ENCODE data around the gene DMWD.

The DMWD gene

DNA sequence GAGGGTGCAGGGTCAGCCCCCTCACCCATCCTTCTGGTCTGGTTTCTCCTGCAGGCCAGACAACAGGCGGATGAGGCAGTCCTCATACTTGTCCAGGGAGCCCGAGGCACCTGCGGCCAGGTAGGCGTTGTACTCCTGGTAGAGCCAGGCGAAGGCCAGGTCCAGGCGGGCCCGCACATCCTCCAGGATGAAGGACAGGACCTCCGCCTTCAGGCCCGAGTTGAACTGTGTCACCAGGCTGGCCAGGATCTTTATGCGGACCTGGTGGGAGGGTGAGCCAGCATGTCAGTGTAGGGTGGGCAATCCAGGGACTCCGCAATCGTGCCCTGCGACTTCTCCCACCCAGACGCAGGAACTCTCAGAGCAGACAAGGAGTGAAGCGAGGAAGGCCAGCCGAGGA lies 36.3 kb upstream of the DMWD start:
- no peaks in the 10 kb centered on the region for H3K9me3 ChIP-seq (ENCODE audit: control insufficient read depth, insufficient read depth, low read length)
- H3K27ac ChIP-seq (ENCODE audit: low read depth, low read length): no peak overlapping the region
- H3K4me1 ChIP-seq (ENCODE audit: control insufficient read depth, low read length): no peaks in the 10 kb centered on the region
- no peaks in the 10 kb centered on the region for H3F3A ChIP-seq (ENCODE audit: control insufficient read depth, insufficient read depth)
- no peaks in the 10 kb centered on the region for H4K20me1 ChIP-seq (ENCODE audit: control insufficient read depth, insufficient read depth, low read depth, low read length)
- H3K9me2 ChIP-seq (replicated peaks; ENCODE audit: control insufficient read depth, low read length): no peaks in the 10 kb centered on the region
- H3K36me3 ChIP-seq (ENCODE audit: control insufficient read depth, low read length): peaks cover 82% of the 10 kb centered on the region
- no peak overlapping the region for H3K4me3 ChIP-seq (ENCODE audit: low read length)
- no peak overlapping the region for H3K4me2 ChIP-seq (ENCODE audit: low read length)
- no peaks in the 10 kb centered on the region for H3K79me2 ChIP-seq (ENCODE audit: control insufficient read depth, low read length)
- TF ChIP-seq, protein P1, sequence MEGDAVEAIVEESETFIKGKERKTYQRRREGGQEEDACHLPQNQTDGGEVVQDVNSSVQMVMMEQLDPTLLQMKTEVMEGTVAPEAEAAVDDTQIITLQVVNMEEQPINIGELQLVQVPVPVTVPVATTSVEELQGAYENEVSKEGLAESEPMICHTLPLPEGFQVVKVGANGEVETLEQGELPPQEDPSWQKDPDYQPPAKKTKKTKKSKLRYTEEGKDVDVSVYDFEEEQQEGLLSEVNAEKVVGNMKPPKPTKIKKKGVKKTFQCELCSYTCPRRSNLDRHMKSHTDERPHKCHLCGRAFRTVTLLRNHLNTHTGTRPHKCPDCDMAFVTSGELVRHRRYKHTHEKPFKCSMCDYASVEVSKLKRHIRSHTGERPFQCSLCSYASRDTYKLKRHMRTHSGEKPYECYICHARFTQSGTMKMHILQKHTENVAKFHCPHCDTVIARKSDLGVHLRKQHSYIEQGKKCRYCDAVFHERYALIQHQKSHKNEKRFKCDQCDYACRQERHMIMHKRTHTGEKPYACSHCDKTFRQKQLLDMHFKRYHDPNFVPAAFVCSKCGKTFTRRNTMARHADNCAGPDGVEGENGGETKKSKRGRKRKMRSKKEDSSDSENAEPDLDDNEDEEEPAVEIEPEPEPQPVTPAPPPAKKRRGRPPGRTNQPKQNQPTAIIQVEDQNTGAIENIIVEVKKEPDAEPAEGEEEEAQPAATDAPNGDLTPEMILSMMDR (IDR thresholded peaks at IDR 0.05; ENCODE audit: low read depth, low read length, poor library complexity, severe bottlenecking): no peak
- TF ChIP-seq EZH2phosphoT487 (IDR thresholded peaks at IDR 0.05; ENCODE audit: borderline replicate concordance, low read length): no peak
- H3K27me3 ChIP-seq (ENCODE audit: control insufficient read depth, low read length): no peaks in the 10 kb centered on the region

DNA sequence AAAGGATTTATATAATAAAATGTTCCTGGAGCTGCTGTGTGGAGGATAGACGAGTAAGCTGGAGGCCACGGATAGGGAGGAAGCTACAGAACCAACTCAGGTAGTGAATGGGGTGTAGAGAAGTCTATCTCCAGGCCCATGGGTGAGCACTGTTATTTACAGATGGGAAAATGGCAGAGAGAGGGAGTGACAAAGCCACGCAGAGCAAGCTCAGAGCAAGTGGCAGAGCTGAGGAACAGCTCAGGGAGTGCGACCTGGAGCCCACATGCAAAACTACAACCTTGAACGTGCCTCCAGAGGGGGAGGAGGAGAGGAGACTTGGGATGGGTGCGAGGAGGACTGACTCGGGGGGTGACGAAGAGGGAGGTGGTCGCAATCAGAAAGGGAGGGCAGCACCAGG lies 35.9 kb upstream of the DMWD start:
- Histone ChIP-seq H3K4me2 (ENCODE audit: low read length) (no peak overlapping the region), H3K79me2 (ENCODE audit: control insufficient read depth, low read length) (no peaks in the 10 kb centered on the region), H3K27ac (ENCODE audit: low read depth, low read length) (no peak overlapping the region), H3K9me2 (replicated peaks; ENCODE audit: control insufficient read depth, low read length) (no peaks in the 10 kb centered on the region), H3K4me3 (ENCODE audit: low read length) (no peak overlapping the region), H3K27me3 (ENCODE audit: control insufficient read depth, low read length) (no peaks in the 10 kb centered on the region), H4K20me1 (ENCODE audit: control insufficient read depth, insufficient read depth, low read depth, low read length) (no peaks in the 10 kb centered on the region), H3K9me3 (ENCODE audit: control insufficient read depth, insufficient read depth, low read length) (no peaks in the 10 kb centered on the region), H3K36me3 (ENCODE audit: control insufficient read depth, low read length) (peaks cover 84% of the 10 kb centered on the region), H3K4me1 (ENCODE audit: control insufficient read depth, low read length) (no peaks in the 10 kb centered on the region), H3F3A (ENCODE audit: control insufficient read depth, insufficient read depth) (no peaks in the 10 kb centered on the region)
- TF ChIP-seq EZH2phosphoT487 (IDR thresholded peaks at IDR 0.05; ENCODE audit: borderline replicate concordance, low read length): no peak

DNA sequence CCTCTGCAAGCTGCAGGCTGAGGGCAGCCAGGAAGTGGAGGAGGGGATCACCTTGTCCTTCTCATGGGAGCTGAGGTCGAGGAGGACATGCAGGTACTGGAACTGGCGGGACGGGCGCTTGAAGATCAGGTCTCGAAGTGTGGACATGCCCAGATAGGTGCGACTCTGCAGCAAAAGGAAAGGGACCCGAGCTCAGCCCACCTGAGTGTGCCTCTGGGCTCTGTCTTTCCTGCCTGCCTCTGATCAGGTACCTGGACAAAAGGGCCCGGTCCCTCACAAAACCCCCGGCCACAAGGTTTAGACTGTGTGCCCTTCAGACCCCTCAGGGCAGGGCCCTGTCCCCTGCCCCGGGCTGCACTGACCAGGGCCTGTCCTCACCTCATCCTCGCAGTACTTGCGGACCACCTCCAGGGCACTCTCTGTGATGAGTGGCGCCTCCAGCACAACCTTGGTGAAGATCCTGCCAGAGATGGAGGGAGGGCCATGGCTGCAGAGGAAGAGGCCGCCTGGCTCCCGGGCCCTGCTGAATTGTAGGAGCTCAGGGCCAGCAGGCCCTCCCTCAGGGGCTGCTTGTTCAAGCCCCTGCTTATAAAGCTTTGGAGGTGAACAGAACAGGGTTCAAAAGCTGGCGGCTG lies 34.9 kb upstream of the DMWD start:
- Histone ChIP-seq H3K36me3 (ENCODE audit: control insufficient read depth, low read length) (peaks cover 93% of the 10 kb centered on the region), H3K27me3 (ENCODE audit: control insufficient read depth, low read length) (no peaks in the 10 kb centered on the region), H3K4me1 (ENCODE audit: control insufficient read depth, low read length) (no peaks in the 10 kb centered on the region), H3K27ac (ENCODE audit: low read depth, low read length) (no peak overlapping the region), H3K4me3 (ENCODE audit: low read length) (no peak overlapping the region), H4K20me1 (ENCODE audit: control insufficient read depth, insufficient read depth, low read depth, low read length) (no peaks in the 10 kb centered on the region), H3K79me2 (ENCODE audit: control insufficient read depth, low read length) (no peaks in the 10 kb centered on the region), H3K4me2 (ENCODE audit: low read length) (no peak overlapping the region), H3K9me3 (ENCODE audit: control insufficient read depth, insufficient read depth, low read length) (no peaks in the 10 kb centered on the region), H3F3A (ENCODE audit: control insufficient read depth, insufficient read depth) (no peaks in the 10 kb centered on the region), H3K9me2 (replicated peaks; ENCODE audit: control insufficient read depth, low read length) (no peaks in the 10 kb centered on the region)
- TF ChIP-seq EZH2phosphoT487 (IDR thresholded peaks at IDR 0.05; ENCODE audit: borderline replicate concordance, low read length): no peak
- TF ChIP-seq, protein P1 (IDR thresholded peaks at IDR 0.05; ENCODE audit: low read depth, low read length, poor library complexity, severe bottlenecking): no peak

DNA sequence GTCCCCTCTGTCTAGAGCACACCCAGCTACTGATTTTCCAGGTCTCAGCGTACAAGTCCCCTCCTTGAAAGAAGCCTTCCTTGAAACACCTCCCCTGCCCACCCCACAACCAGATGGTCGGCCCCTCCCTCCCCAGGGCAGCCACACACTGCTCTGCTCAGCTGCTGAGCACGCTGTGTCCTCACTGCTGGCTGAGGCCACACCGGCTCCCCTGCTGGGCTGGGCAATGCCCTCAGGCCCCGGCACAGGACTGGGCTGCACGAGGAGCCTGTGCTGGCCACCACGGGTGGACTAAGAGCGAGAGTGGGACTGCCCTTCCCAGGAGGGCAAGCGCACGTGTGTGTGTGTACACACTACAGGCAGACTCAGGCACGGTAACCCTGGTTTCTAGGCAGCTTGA lies 34.3 kb upstream of the DMWD start:
- Histone ChIP-seq H3K9me2 (replicated peaks; ENCODE audit: control insufficient read depth, low read length) (no peaks in the 10 kb centered on the region), H3K4me3 (ENCODE audit: low read length) (no peak overlapping the region), H3K4me2 (ENCODE audit: low read length) (no peak overlapping the region), H3K36me3 (ENCODE audit: control insufficient read depth, low read length) (peaks cover 90% of the 10 kb centered on the region), H3K27ac (ENCODE audit: low read depth, low read length) (no peak overlapping the region), H3K27me3 (ENCODE audit: control insufficient read depth, low read length) (no peaks in the 10 kb centered on the region), H3K4me1 (ENCODE audit: control insufficient read depth, low read length) (no peaks in the 10 kb centered on the region), H3F3A (ENCODE audit: control insufficient read depth, insufficient read depth) (no peaks in the 10 kb centered on the region), H4K20me1 (ENCODE audit: control insufficient read depth, insufficient read depth, low read depth, low read length) (no peaks in the 10 kb centered on the region), H3K79me2 (ENCODE audit: control insufficient read depth, low read length) (no peaks in the 10 kb centered on the region), H3K9me3 (ENCODE audit: control insufficient read depth, insufficient read depth, low read length) (no peaks in the 10 kb centered on the region)
- TF ChIP-seq, protein P1 (IDR thresholded peaks at IDR 0.05; ENCODE audit: low read depth, low read length, poor library complexity, severe bottlenecking): no peak
- TF ChIP-seq EZH2phosphoT487 (IDR thresholded peaks at IDR 0.05; ENCODE audit: borderline replicate concordance, low read length): no peak
